ENCODE data around the gene TUNAR. TPM values are rescaled to one million over a fixed set of nuclear protein-coding genes. Genes with fewer than 3 reads are reported as not detected.

The TUNAR gene
- total and polyA plus RNA-seq, 2 of the 4 experiments (the other 2 are of a cell fraction): not detected

GRCh38 chr14:95936041-95936440 is 59.4 kb downstream of the TUNAR start:
- Histone ChIP-seq H3K56ac (ENCODE audit: extremely low read depth, insufficient read depth, low read length) (no peak overlapping the region), H3K27ac (ENCODE audit: insufficient read depth, low read length) (no peak overlapping the region), H4K91ac (ENCODE audit: insufficient read depth, low read depth, low read length) (no peak overlapping the region), H3K9me1 (ENCODE audit: insufficient read depth, low read length) (no peaks in the 10 kb centered on the region), H2BK5ac (ENCODE audit: low read depth, low read length, poor library complexity, severe bottlenecking) (no peak overlapping the region), H3K27me3 (ENCODE audit: control insufficient read depth, insufficient read depth, low read length) (no peaks in the 10 kb centered on the region), H2AK5ac (ENCODE audit: low read depth, low read length) (no peak overlapping the region), H2BK120ac (ENCODE audit: low read depth, low read length) (no peak overlapping the region), H3K4me3 (ENCODE audit: insufficient read depth, low read depth, low read length) (no peak overlapping the region), H3K79me1 (ENCODE audit: low read depth in 1 of 2, low read length in 2 of 2) (no peaks in the 10 kb centered on the region), H4K8ac (ENCODE audit: low read depth in 2 of 2, low read length in 2 of 2) (no peak overlapping the region), H2BK20ac (ENCODE audit: low read depth, low read length) (no peak overlapping the region), H4K5ac (ENCODE audit: low read depth, low read length) (no peak overlapping the region), H3K36me3 (ENCODE audit: control insufficient read depth, insufficient read depth, low read length) (no peaks in the 10 kb centered on the region), H3K9me3 (ENCODE audit: control insufficient read depth, insufficient read depth, low read length) (no peaks in the 10 kb centered on the region), H2AK9ac (replicated peaks; ENCODE audit: low read depth, low read length, poor library complexity) (no peak overlapping the region), H2BK15ac (ENCODE audit: low read depth, low read length) (no peak overlapping the region), H3K4ac (ENCODE audit: low read depth, low read length) (no peak overlapping the region), H4K20me1 (ENCODE audit: insufficient read depth, low read length) (no peaks in the 10 kb centered on the region), H3K4me2 (ENCODE audit: low read depth, low read length) (no peak overlapping the region), H3K23ac (ENCODE audit: low read depth, low read length) (no peak overlapping the region), H3K14ac (replicated peaks; ENCODE audit: low read depth, low read length) (no peak overlapping the region), H3K4me1 (ENCODE audit: control insufficient read depth, insufficient read depth, low read length) (no peaks in the 10 kb centered on the region), H3K18ac (ENCODE audit: low read depth, low read length) (no peak overlapping the region), H2AFZ (replicated peaks; ENCODE audit: low read length, poor library complexity) (no peak overlapping the region), H3K9ac (ENCODE audit: low read depth, low read length) (no peak overlapping the region)
- TF ChIP-seq RAD21 (IDR thresholded peaks at IDR 0.05; ENCODE audit: low read length) (no peak), BHLHE40 (IDR thresholded peaks at IDR 0.05; ENCODE audit: low read depth, low read length) (no peak), MXI1 (IDR thresholded peaks at IDR 0.05; ENCODE audit: borderline replicate concordance, low read depth, low read length) (no peak), FOS (IDR thresholded peaks at IDR 0.05; ENCODE audit: low read depth, low read length) (no peak), CHD1 (IDR thresholded peaks at IDR 0.05; ENCODE audit: low read depth, low read length) (no peak), CEBPB (IDR thresholded peaks at IDR 0.05; ENCODE audit: low read depth, low read length) (no peak), POLR2A (IDR thresholded peaks at IDR 0.05; ENCODE audit: low read depth, low read length) (no peak), USF2 (IDR thresholded peaks at IDR 0.05; ENCODE audit: low read depth, low read length) (no peak), SMC3 (IDR thresholded peaks at IDR 0.05; ENCODE audit: low read depth, low read length) (no peak), ELK1 (IDR thresholded peaks at IDR 0.05; ENCODE audit: borderline replicate concordance, low read depth, low read length) (no peak), RCOR1 (IDR thresholded peaks at IDR 0.05; ENCODE audit: insufficient replicate concordance, low read length) (no peak)
- dilution Hi-C loops (cut with HindIII; ENCODE audit: low sequenced_read_pairs, unreplicated experiment) (no loop called here), intact Hi-C loops (cut with micrococcal nuclease) (no loop called here), in situ Hi-C loops (cut with MboI; ENCODE audit: low sequenced_read_pairs) (no loop called here)
- WGBS, 2 experiments (ENCODE audit: extremely low coverage in 2 of 2, insufficient read length in 1 of 2): 57% methylated on average over 2 of the region's 2 CpGs; no CpG with 5 or more reads in 1 of the 2 experiments
- ATAC-seq (ENCODE audit: low read depth) (no peak), DNase-seq (no peak)
- no TSS peak for BruUV-seq (replicated peaks)
- POLR2A ChIA-PET (ENCODE audit: unreplicated experiment): no interaction called here
- CTCF ChIA-PET: interaction anchor here (0.6 kb wide), 1 partner anchor 24 kb away, joined by 3 read pairs; no protein-coding TSS in a partner anchor
